Memory B cell (primary cell): ENCODE data around the gene SUPT3H.

Experiments
- ATAC-seq: fragments of 150-1000 bp; cut with Tn5 transposase; 2 replicates; pipeline ENCODE4 v1.10.0; 2021; ENCODE audit warnings: low read depth, mild to moderate bottlenecking, moderate library complexity
- DNase-seq, 2 donors: peaks; one replicate each; pipeline ENCODE4 v3.0.0; 2022; ENCODE audit warnings: low spot score in 2 of 2
- H3K27ac Mint-ChIP-seq: one replicate; pipeline ENCODE4 v1.8.0; 2022; ENCODE audit warnings: mild to moderate bottlenecking, moderate library complexity, mixed read lengths
- H3K27me3 Mint-ChIP-seq: one replicate; pipeline ENCODE4 v1.8.0; 2022; ENCODE audit warnings: mixed read lengths
- H3K36me3 Mint-ChIP-seq: one replicate; pipeline ENCODE4 v1.8.0; 2022; ENCODE audit warnings: mild to moderate bottlenecking, mixed read lengths
- H3K4me1 Mint-ChIP-seq: one replicate; pipeline ENCODE4 v1.8.0; 2022; ENCODE audit warnings: mixed read lengths
- H3K4me3 Mint-ChIP-seq: one replicate; pipeline ENCODE4 v1.8.0; 2022; ENCODE audit warnings: mild to moderate bottlenecking, moderate library complexity, mixed read lengths
- H3K9me3 Mint-ChIP-seq: one replicate; pipeline ENCODE4 v1.8.0; 2022; ENCODE audit warnings: mixed read lengths

The SUPT3H gene

GRCh38 chr6:45112711-45113110 lies 265.0 kb downstream of the SUPT3H start:
- Mint-ChIP-seq H3K9me3 (no peaks in the 10 kb centered on the region), H3K4me1 (peaks cover 12% of the 10 kb centered on the region), H3K36me3 (no peaks in the 10 kb centered on the region), H3K27ac (no peak overlapping the region), H3K4me3 (no peak overlapping the region), H3K27me3 (no peaks in the 10 kb centered on the region)
- DNase-seq (no peak), ATAC-seq (no peak)

GRCh38 chr6:45109551-45109950 lies 268.2 kb downstream of the SUPT3H start:
- peaks cover 2% of the 10 kb centered on the region for H3K36me3 Mint-ChIP-seq
- no peaks in the 10 kb centered on the region for H3K27me3 Mint-ChIP-seq
- DNase-seq (no peak), ATAC-seq (no peak)
- H3K4me3 Mint-ChIP-seq: no peak overlapping the region
- peaks cover 7% of the 10 kb centered on the region for H3K4me1 Mint-ChIP-seq
- no peaks in the 10 kb centered on the region for H3K9me3 Mint-ChIP-seq
- H3K27ac Mint-ChIP-seq: no peak overlapping the region

GRCh38 chr6:45105170-45105820 lies 272.4 kb downstream of the SUPT3H start:
- H3K9me3 Mint-ChIP-seq: no peaks in the 10 kb centered on the region
- ATAC-seq (no peak), DNase-seq (no peak)
- H3K27me3 Mint-ChIP-seq: no peaks in the 10 kb centered on the region
- H3K4me1 Mint-ChIP-seq: peaks cover 7% of the 10 kb centered on the region
- H3K4me3 Mint-ChIP-seq: no peak overlapping the region
- no peak overlapping the region for H3K27ac Mint-ChIP-seq
- peaks cover 4% of the 10 kb centered on the region for H3K36me3 Mint-ChIP-seq

- peaks cover 4% of the 10 kb centered on the region for H3K36me3 Mint-ChIP-seq
- H3K4me3 Mint-ChIP-seq: no peak overlapping the region
- H3K27me3 Mint-ChIP-seq: no peaks in the 10 kb centered on the region
- DNase-seq: no peak
- H3K4me1 Mint-ChIP-seq: peaks cover 4% of the 10 kb centered on the region
- no peaks in the 10 kb centered on the region for H3K9me3 Mint-ChIP-seq
- no peak for ATAC-seq
- no peak overlapping the region for H3K27ac Mint-ChIP-seq
These were observed 273.3 kb downstream of the SUPT3H start for GRCh38 chr6:45104429-45104828.

- Mint-ChIP-seq H3K27ac (no peak overlapping the region), H3K4me3 (no peak overlapping the region), H3K27me3 (no peaks in the 10 kb centered on the region)
These were observed 279.5 kb downstream of the SUPT3H start for GRCh38 chr6:45098256-45098655.

GRCh38 chr6:45094831-45095230 lies 282.9 kb downstream of the SUPT3H start:
- Mint-ChIP-seq H3K36me3 (peaks cover 8% of the 10 kb centered on the region), H3K4me1 (no peaks in the 10 kb centered on the region), H3K4me3 (no peak overlapping the region), H3K27ac (no peak overlapping the region), H3K27me3 (no peaks in the 10 kb centered on the region), H3K9me3 (no peaks in the 10 kb centered on the region)
- no peak for DNase-seq
- no peak for ATAC-seq

More at GRCh38 chr6:45098256-45098655, 279.5 kb downstream of the SUPT3H start:
- Mint-ChIP-seq H3K36me3 (peaks cover 10% of the 10 kb centered on the region), H3K4me1 (no peaks in the 10 kb centered on the region), H3K9me3 (no peaks in the 10 kb centered on the region)
- ATAC-seq (no peak), DNase-seq (no peak)

GRCh38 chr6:45092135-45092534 lies 285.6 kb downstream of the SUPT3H start:
- no peaks in the 10 kb centered on the region for H3K27me3 Mint-ChIP-seq
- H3K4me1 Mint-ChIP-seq: no peaks in the 10 kb centered on the region

GRCh38 chr6:45086360-45087084 lies 291.2 kb downstream of the SUPT3H start:
- H3K36me3 Mint-ChIP-seq: peaks cover 5% of the 10 kb centered on the region
- H3K27ac Mint-ChIP-seq: no peak overlapping the region
- ATAC-seq (no peak), DNase-seq (no peak)
- no peaks in the 10 kb centered on the region for H3K4me1 Mint-ChIP-seq
- no peaks in the 10 kb centered on the region for H3K27me3 Mint-ChIP-seq
- no peaks in the 10 kb centered on the region for H3K9me3 Mint-ChIP-seq
- no peak overlapping the region for H3K4me3 Mint-ChIP-seq

More at GRCh38 chr6:45092135-45092534, 285.6 kb downstream of the SUPT3H start:
- no peaks in the 10 kb centered on the region for H3K9me3 Mint-ChIP-seq
- ATAC-seq (no peak), DNase-seq (no peak)
- no peaks in the 10 kb centered on the region for H3K36me3 Mint-ChIP-seq
- no peak overlapping the region for H3K27ac Mint-ChIP-seq
- H3K4me3 Mint-ChIP-seq: no peak overlapping the region

- Mint-ChIP-seq H3K27me3 (no peaks in the 10 kb centered on the region), H3K36me3 (peaks cover 11% of the 10 kb centered on the region), H3K4me1 (no peaks in the 10 kb centered on the region), H3K4me3 (no peak overlapping the region), H3K9me3 (peaks cover 8% of the 10 kb centered on the region), H3K27ac (no peak overlapping the region)
- DNase-seq: no peak
- ATAC-seq: no peak
These were observed 293.5 kb downstream of the SUPT3H start for GRCh38 chr6:45084257-45084656.

- no peak for ATAC-seq
- H3K27me3 Mint-ChIP-seq: no peaks in the 10 kb centered on the region
- peaks cover 17% of the 10 kb centered on the region for H3K9me3 Mint-ChIP-seq
- no peak overlapping the region for H3K4me3 Mint-ChIP-seq
- DNase-seq: no peak
- H3K27ac Mint-ChIP-seq: no peak overlapping the region
- H3K4me1 Mint-ChIP-seq: no peaks in the 10 kb centered on the region
- H3K36me3 Mint-ChIP-seq: peaks cover 25% of the 10 kb centered on the region
These were observed 295.6 kb downstream of the SUPT3H start for GRCh38 chr6:45082091-45082490.

GRCh38 chr6:45081634-45082033 lies 296.1 kb downstream of the SUPT3H start:
- DNase-seq (no peak), ATAC-seq (no peak)
- Mint-ChIP-seq H3K27ac (no peak overlapping the region), H3K36me3 (peaks cover 25% of the 10 kb centered on the region), H3K4me3 (no peak overlapping the region), H3K4me1 (no peaks in the 10 kb centered on the region), H3K9me3 (peaks cover 17% of the 10 kb centered on the region), H3K27me3 (no peaks in the 10 kb centered on the region)

GRCh38 chr6:45078432-45078831 lies 299.3 kb downstream of the SUPT3H start:
- no peak for DNase-seq
- Mint-ChIP-seq H3K9me3 (peaks cover 17% of the 10 kb centered on the region), H3K36me3 (peaks cover 20% of the 10 kb centered on the region), H3K4me3 (no peak overlapping the region), H3K4me1 (peaks cover 3% of the 10 kb centered on the region), H3K27me3 (no peaks in the 10 kb centered on the region), H3K27ac (no peak overlapping the region)
- no peak for ATAC-seq

- peaks cover 20% of the 10 kb centered on the region for H3K36me3 Mint-ChIP-seq
- peaks cover 17% of the 10 kb centered on the region for H3K9me3 Mint-ChIP-seq
- ATAC-seq (no peak), DNase-seq (no peak)
- no peak overlapping the region for H3K27ac Mint-ChIP-seq
- H3K27me3 Mint-ChIP-seq: no peaks in the 10 kb centered on the region
- H3K4me1 Mint-ChIP-seq: peaks cover 3% of the 10 kb centered on the region
- no peak overlapping the region for H3K4me3 Mint-ChIP-seq
These were observed 301.4 kb downstream of the SUPT3H start for GRCh38 chr6:45076217-45076930.

- ATAC-seq (no peak), DNase-seq (no peak)
- peaks cover 3% of the 10 kb centered on the region for H3K4me1 Mint-ChIP-seq
- peaks cover 20% of the 10 kb centered on the region for H3K36me3 Mint-ChIP-seq
- H3K27ac Mint-ChIP-seq: no peak overlapping the region
- no peaks in the 10 kb centered on the region for H3K27me3 Mint-ChIP-seq
- peaks cover 15% of the 10 kb centered on the region for H3K9me3 Mint-ChIP-seq
- no peak overlapping the region for H3K4me3 Mint-ChIP-seq
These were observed 302.5 kb downstream of the SUPT3H start for GRCh38 chr6:45075246-45075645.
